GM13976 (cell line): ENCODE data around the gene MED8.

Experiments
- DNase-seq: peaks from one replicate; pipeline ENCODE4 v3.0.0; 2012; ENCODE audit warnings: low spot score
- CTCF ChIP-seq: IDR thresholded peaks from 2 replicates; pipeline ENCODE4 v1.5.1; 2012; ENCODE audit warnings: borderline replicate concordance, mild to moderate bottlenecking; ENCODE audit not compliant: insufficient read depth; ENCODE audit errors: extremely low read depth, missing control alignments, control extremely low read depth
- in situ Hi-C: fragments of 300-500 bp; cut with MboI; formaldehyde crosslinking; loops from one replicate; pipeline ENCODE4 v1.12.0; 2022; ENCODE audit warnings: low sequenced_read_pairs, mixed read lengths, inconsistent platforms; ENCODE audit not compliant: unreplicated experiment

The MED8 gene

GRCh38 chr1:43436371-43436770, 46.8 kb upstream of the MED8 start:
- in situ Hi-C loops: no loop called here
- DNase-seq: no peak
- no peak for TF ChIP-seq CTCF

GRCh38 chr1:43435146-43436145, 45.8 kb upstream of the MED8 start:
- no peak for DNase-seq
- in situ Hi-C loops: no loop called here
- TF ChIP-seq CTCF: no peak

- no peak for DNase-seq
- in situ Hi-C loops: no loop called here
- no peak for TF ChIP-seq CTCF
Observed at GRCh38 chr1:43434256-43434655, 44.7 kb upstream of the MED8 start.

- in situ Hi-C loops: no loop called here
- TF ChIP-seq CTCF: no peak
- no peak for DNase-seq
Observed at GRCh38 chr1:43432907-43433306, 43.3 kb upstream of the MED8 start.

- no peak for TF ChIP-seq CTCF
- DNase-seq: no peak
- in situ Hi-C loops: no loop called here
Observed at GRCh38 chr1:43432171-43432860, 42.7 kb upstream of the MED8 start.

GRCh38 chr1:43431676-43432075, 42.1 kb upstream of the MED8 start:
- in situ Hi-C loops: no loop called here
- no peak for DNase-seq
- no peak for TF ChIP-seq CTCF
